ACC112 (cell line): ENCODE measurements around the gene RETREG1.

ENCODE experiments used
- H2AFZ ChIP-seq: fragments of 200-600 bp; sonication (generic); one replicate; pipeline ENCODE4 v1.6.0; 2017; ENCODE audit warnings: antibody characterized with exemption, low read length; ENCODE audit not compliant: unreplicated experiment
- H3K27ac ChIP-seq: fragments of 200-600 bp; sonication (generic); 2 replicates; pipeline ENCODE4 v1.5.1; 2014; ENCODE audit warnings: low read depth, mild to moderate bottlenecking, antibody characterized with exemption, low read length, moderate library complexity
- H3K27me3 ChIP-seq: fragments of 200-600 bp; sonication (generic); 2 replicates; pipeline ENCODE4 v1.6.1; 2014; ENCODE audit warnings: mild to moderate bottlenecking, antibody characterized with exemption, low read length, moderate library complexity, mixed read lengths; ENCODE audit not compliant: insufficient read depth
- H3K36me3 ChIP-seq: fragments of 200-600 bp; sonication (generic); 2 replicates; pipeline ENCODE4 v1.6.1; 2016; ENCODE audit warnings: mild to moderate bottlenecking, antibody characterized with exemption, low read length, moderate library complexity, mixed read lengths; ENCODE audit not compliant: insufficient read depth
- H3K4me1 ChIP-seq: fragments of 200-600 bp; sonication (generic); one replicate; pipeline ENCODE4 v1.6.1; 2016; ENCODE audit warnings: low read length, mixed read lengths; ENCODE audit not compliant: insufficient read depth, unreplicated experiment, control insufficient read depth
- H3K4me3 ChIP-seq: fragments of 200-600 bp; sonication (generic); 2 replicates; pipeline ENCODE4 v1.5.1; 2014; ENCODE audit warnings: mild to moderate bottlenecking, low read depth, low read length
- H3K79me2 ChIP-seq: fragments of 200-600 bp; sonication (generic); one replicate; pipeline ENCODE4 v1.6.0; 2016; ENCODE audit warnings: low read length; ENCODE audit not compliant: control insufficient read depth, unreplicated experiment, insufficient read depth

The RETREG1 gene

GRCh38 chr5:16428359-16428758 lies 188.4 kb downstream of the RETREG1 start:
- H3K4me3 ChIP-seq: no peak overlapping the region
- peaks cover 60% of the 10 kb centered on the region for H3K27me3 ChIP-seq
- no peaks in the 10 kb centered on the region for H3K4me1 ChIP-seq
- no peaks in the 10 kb centered on the region for H3K36me3 ChIP-seq
- no peak overlapping the region for H2AFZ ChIP-seq
- H3K79me2 ChIP-seq: no peaks in the 10 kb centered on the region
- H3K27ac ChIP-seq: no peak overlapping the region

DNA sequence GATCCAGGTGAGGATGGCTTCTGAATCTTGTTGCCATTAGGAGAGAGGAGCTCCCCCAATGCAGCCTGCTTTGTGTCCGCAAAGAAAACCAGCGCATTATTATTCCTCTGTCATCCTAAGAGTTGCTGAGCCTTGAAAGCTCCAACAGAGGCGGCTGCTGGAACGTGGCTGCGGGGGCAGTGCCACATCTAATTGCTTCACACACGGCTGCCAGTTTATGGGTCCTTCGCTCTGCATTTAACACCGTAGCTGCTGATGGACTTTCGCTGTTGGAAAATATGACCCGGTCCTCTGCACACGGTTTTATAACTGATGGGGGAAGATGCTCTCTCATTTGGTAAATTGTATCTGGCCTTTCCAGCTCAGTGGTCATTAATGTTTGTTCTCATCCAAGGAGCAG lies 189.2 kb downstream of the RETREG1 start:
- H3K27me3 ChIP-seq: peaks cover 52% of the 10 kb centered on the region

More for the DNA sequence above, 189.2 kb downstream of the RETREG1 start:
- no peak overlapping the region for H2AFZ ChIP-seq
- no peaks in the 10 kb centered on the region for H3K36me3 ChIP-seq
- no peak overlapping the region for H3K4me3 ChIP-seq
- H3K79me2 ChIP-seq: no peaks in the 10 kb centered on the region
- H3K27ac ChIP-seq: no peak overlapping the region
- H3K4me1 ChIP-seq: no peaks in the 10 kb centered on the region
